Left renal pelvis (tissue), 4 donors: ENCODE measurements around the gene HAP1. TPM values are rescaled to one million over a fixed set of nuclear protein-coding genes. Genes with fewer than 3 reads are reported as not detected.
"Not testable (repeated sequence)": the region's sequence is repeated elsewhere in the genome, so short reads cannot be mapped to it uniquely, and the experiment has no call there.

ENCODE experiments used
- DNase-seq, 4 donors: peaks; one replicate each; pipeline ENCODE4 v3.0.0-alpha.2; 2013; ENCODE audit warnings: low read depth in 4 of 4, low spot score in 3 of 4
- polyA plus RNA-seq, 4 donors: library from polyadenylated mRNA; unstranded; fragments of 120-200 nt; gene quantifications; one replicate each; pipeline ENCODE4 v1.2.1, GENCODE V29; 2013; ENCODE audit not compliant: insufficient read length in 4 of 4

Gene HAP1
- polyA plus RNA-seq, 4 donors = 0.69 to 1.5 (median 0.92) TPM

DNA sequence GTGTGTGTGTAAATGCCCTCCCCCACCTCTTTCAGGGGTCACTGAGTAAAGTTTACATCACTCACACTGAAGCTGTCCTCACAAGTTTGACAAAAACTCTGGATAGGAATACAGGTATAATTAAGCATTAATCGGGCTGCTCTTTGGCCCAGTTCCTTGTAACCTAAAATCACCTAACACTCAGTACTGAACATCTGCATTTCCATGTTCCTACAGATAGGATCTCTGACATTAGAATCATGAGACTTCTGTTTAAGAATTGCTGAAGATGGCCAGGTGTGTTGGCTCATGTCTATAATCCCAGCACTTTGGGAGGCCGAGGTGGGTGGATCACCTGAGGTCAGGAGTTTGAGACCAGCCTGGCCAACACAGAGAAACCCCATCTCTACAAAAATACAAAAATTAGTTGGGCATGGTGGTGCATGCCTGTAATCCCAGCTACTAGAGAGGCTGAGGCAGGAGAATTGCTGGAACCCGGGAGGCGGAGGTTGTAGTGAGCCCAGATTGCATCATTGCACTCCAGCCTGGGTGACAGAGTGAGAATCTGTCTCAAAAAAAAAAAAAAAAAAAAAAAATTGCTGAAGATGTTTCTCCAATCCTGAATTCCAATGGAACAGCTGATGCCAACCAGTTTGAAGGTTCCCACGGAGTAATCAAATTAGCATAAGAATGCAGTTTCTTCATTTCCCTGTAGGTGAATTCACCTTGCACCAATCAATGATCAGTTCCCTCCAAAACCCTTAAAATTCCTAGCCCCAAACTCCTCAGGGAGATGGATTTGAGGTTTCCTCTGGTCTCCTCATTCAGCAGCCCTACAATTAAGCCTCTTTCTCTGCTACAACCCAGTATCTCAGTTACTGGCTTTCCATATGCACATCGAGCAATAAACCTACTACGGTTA lies 59.0 kb downstream of the HAP1 start:
- not testable (repeated sequence) for DNase-seq

Other genes starting within 250 kb of the HAP1 start
- gene KRT36, start 244.7 kb downstream of the HAP1 start, polyA plus RNA-seq = under 1 TPM in 1 of 4 donors, not detected in 3; 0.12 TPM
- gene KRT13, start 229.0 kb downstream of the HAP1 start, polyA plus RNA-seq = 10 to 100 TPM in 1 of 4 donors, 1 to 10 TPM in 2, under 1 TPM in 1; 0.54 to 37.8 (median 1.9) TPM
- gene KRT15, start 215.8 kb downstream of the HAP1 start, polyA plus RNA-seq = 1 to 10 TPM in 3 of 4 donors, under 1 TPM in 1; 0.72 to 3.1 (median 1.6) TPM
- 100 to 1,000 TPM in 3 of 4 donors, 10 to 100 TPM in 1; 22.8 to 304 (median 176) TPM for gene KRT19, start 206.3 kb downstream of the HAP1 start, polyA plus RNA-seq
- gene KRT9, start 162.6 kb downstream of the HAP1 start, polyA plus RNA-seq = not detected
- under 1 TPM; 0.24 to 0.44 (median 0.36) TPM for gene KRT14, start 147.7 kb downstream of the HAP1 start, polyA plus RNA-seq
- not detected for gene KRT16, start 121.9 kb downstream of the HAP1 start, polyA plus RNA-seq
- 1 to 10 TPM; 1.2 to 3.1 (median 1.5) TPM for gene KRT17, start 110.1 kb downstream of the HAP1 start, polyA plus RNA-seq
- gene EIF1, start 45.8 kb downstream of the HAP1 start, polyA plus RNA-seq = 100 to 1,000 TPM; 669 to 825 (median 761) TPM
- not detected for gene GAST, start 22.3 kb downstream of the HAP1 start, polyA plus RNA-seq
- gene JUP, start 52.1 kb upstream of the HAP1 start, polyA plus RNA-seq = 100 to 1,000 TPM in 3 of 4 donors, 10 to 100 TPM in 1; 74.9 to 239 (median 187) TPM
- 10 to 100 TPM; 33.9 to 49.4 (median 39.8) TPM for gene P3H4, start 77.3 kb upstream of the HAP1 start, polyA plus RNA-seq
- 100 to 1,000 TPM; 141 to 260 (median 161) TPM for gene FKBP10, start 78.4 kb upstream of the HAP1 start, polyA plus RNA-seq
- 100 to 1,000 TPM in 1 of 4 donors, 10 to 100 TPM in 3; 72.3 to 118 (median 91.4) TPM for gene NT5C3B, start 101.6 kb upstream of the HAP1 start, polyA plus RNA-seq
- under 1 TPM; 0.16 to 0.34 (median 0.26) TPM for gene KLHL10, start 103.2 kb upstream of the HAP1 start, polyA plus RNA-seq
- 10 to 100 TPM in 1 of 4 donors, 1 to 10 TPM in 3; 6.7 to 10.9 (median 9.3) TPM for gene KLHL11, start 130.8 kb upstream of the HAP1 start, polyA plus RNA-seq
- 10 to 100 TPM; 79.7 to 90.8 (median 86.2) TPM for gene ACLY, start 184.3 kb upstream of the HAP1 start, polyA plus RNA-seq
- gene ODAD4, start 196.0 kb upstream of the HAP1 start, polyA plus RNA-seq = 1 to 10 TPM; 2.0 to 7.5 (median 6.8) TPM
- gene CNP, start 232.2 kb upstream of the HAP1 start, polyA plus RNA-seq = 10 to 100 TPM; 55.9 to 72.1 (median 60.9) TPM